OCI-LY1 (cell line): ENCODE data around the gene CABCOCO1.

Experiments used
- H2AFZ ChIP-seq: fragments of 200-600 bp; sonication (generic), shearing (Covaris generic); 2 replicates; pipeline ENCODE4 v1.6.0; 2014; ENCODE audit warnings: antibody characterized with exemption, mild to moderate bottlenecking, low read length
- H3F3A ChIP-seq: fragments of 200-600 bp; sonication (generic), shearing (Covaris generic); 2 replicates; pipeline ENCODE4 v1.6.0; 2014; ENCODE audit warnings: mild to moderate bottlenecking, antibody characterized with exemption, low read length, moderate library complexity; ENCODE audit not compliant: insufficient read depth
- H3K27ac ChIP-seq: fragments of 200-600 bp; sonication (generic); 2 replicates; pipeline ENCODE4 v1.5.1; 2014; ENCODE audit warnings: low read length, mixed run types, mild to moderate bottlenecking, low read depth; ENCODE audit not compliant: poor library complexity, severe bottlenecking
- H3K27me3 ChIP-seq: fragments of 200-600 bp; sonication (generic); 2 replicates; pipeline ENCODE4 v1.6.0; 2014; ENCODE audit warnings: antibody characterized with exemption, mild to moderate bottlenecking, low read length, moderate library complexity; ENCODE audit not compliant: insufficient read depth
- H3K36me3 ChIP-seq: fragments of 200-600 bp; sonication (generic); 2 replicates; pipeline ENCODE4 v1.6.1; 2014; ENCODE audit warnings: mild to moderate bottlenecking, antibody characterized with exemption, low read length, moderate library complexity, mixed read lengths; ENCODE audit not compliant: insufficient read depth
- H3K4me1 ChIP-seq: fragments of 200-600 bp; sonication (generic); 2 replicates; pipeline ENCODE4 v1.5.1; 2014; ENCODE audit warnings: mild to moderate bottlenecking, low read length, moderate library complexity; ENCODE audit not compliant: insufficient read depth, severe bottlenecking
- H3K4me2 ChIP-seq: fragments of 200-600 bp; sonication (generic), shearing (Covaris generic); 2 replicates; pipeline ENCODE4 v1.6.1; 2014; ENCODE audit warnings: low read length
- H3K4me3 ChIP-seq: fragments of 200-600 bp; sonication (generic); 2 replicates; pipeline ENCODE4 v1.5.1; 2014; ENCODE audit warnings: low read length, low read depth, mild to moderate bottlenecking, mixed read lengths; ENCODE audit not compliant: poor library complexity, severe bottlenecking
- H3K79me2 ChIP-seq: fragments of 200-600 bp; shearing (Covaris generic); 2 replicates; pipeline ENCODE4 v1.6.1; 2016; ENCODE audit warnings: mixed run types, low read length, mixed read lengths; ENCODE audit not compliant: insufficient read depth
- H3K9ac ChIP-seq: fragments of 200-600 bp; sonication (generic), shearing (Covaris generic); 2 replicates; pipeline ENCODE4 v1.6.1; 2014; ENCODE audit warnings: mild to moderate bottlenecking, low read length, mixed read lengths
- H3K9me2 ChIP-seq: fragments of 200-600 bp; sonication (generic), shearing (Covaris generic); 2 replicates; pipeline ENCODE4 v1.6.1; 2014; ENCODE audit warnings: low read depth, mild to moderate bottlenecking, low read length, mixed read lengths
- H3K9me3 ChIP-seq: fragments of 200-600 bp; shearing (Covaris generic); 2 replicates; pipeline ENCODE4 v1.6.1; 2014; ENCODE audit warnings: low read length, mixed read lengths
- H4K20me1 ChIP-seq: fragments of 200-600 bp; sonication (generic), shearing (Covaris generic); 2 replicates; pipeline ENCODE4 v1.6.0; 2016; ENCODE audit warnings: mild to moderate bottlenecking, low read length; ENCODE audit not compliant: insufficient read depth
- CTCF ChIP-seq: fragments of 200-600 bp; sonication (generic), shearing (Covaris generic); IDR thresholded peaks from 2 replicates; pipeline ENCODE4 v1.5.1; 2017; ENCODE audit warnings: mild to moderate bottlenecking, antibody characterized with exemption, low read length, moderate library complexity, mixed read lengths
- EZH2 ChIP-seq: fragments of 200-600 bp; sonication (generic), shearing (Covaris generic); IDR thresholded peaks from 2 replicates; pipeline ENCODE4 v1.8.0; 2017; ENCODE audit warnings: borderline replicate concordance, mixed run types, mild to moderate bottlenecking, antibody characterized with exemption, low read length, moderate library complexity, mixed read lengths

Gene CABCOCO1

GRCh38 chr10:61774031-61774430 lies 111.3 kb downstream of the CABCOCO1 start:
- no peaks in the 10 kb centered on the region for H4K20me1 ChIP-seq
- H3K4me2 ChIP-seq, result no peak overlapping the region
- no peaks in the 10 kb centered on the region for H3K36me3 ChIP-seq
- no peaks in the 10 kb centered on the region for H3K79me2 ChIP-seq
- no peak overlapping the region for H3K4me3 ChIP-seq
- no peaks in the 10 kb centered on the region for H3K9me2 ChIP-seq
- TF ChIP-seq EZH2 (no peak), CTCF (no peak)
- no peak overlapping the region for H3K9ac ChIP-seq
- H3K27ac ChIP-seq, result no peak overlapping the region
- H3K4me1 ChIP-seq, result no peaks in the 10 kb centered on the region
- H2AFZ ChIP-seq, result no peak overlapping the region
- no peaks in the 10 kb centered on the region for H3F3A ChIP-seq
- no peaks in the 10 kb centered on the region for H3K9me3 ChIP-seq
- no peaks in the 10 kb centered on the region for H3K27me3 ChIP-seq

GRCh38 chr10:61775111-61775510 lies 112.4 kb downstream of the CABCOCO1 start:
- no peak overlapping the region for H3K4me3 ChIP-seq
- no peaks in the 10 kb centered on the region for H3K9me3 ChIP-seq
- no peaks in the 10 kb centered on the region for H4K20me1 ChIP-seq
- H3F3A ChIP-seq, result no peaks in the 10 kb centered on the region
- H3K27me3 ChIP-seq, result no peaks in the 10 kb centered on the region
- H2AFZ ChIP-seq, result no peak overlapping the region
- no peaks in the 10 kb centered on the region for H3K79me2 ChIP-seq
- H3K27ac ChIP-seq, result no peak overlapping the region
- no peaks in the 10 kb centered on the region for H3K4me1 ChIP-seq
- no peak for TF ChIP-seq EZH2
- TF ChIP-seq CTCF, result no peak
- H3K36me3 ChIP-seq, result no peaks in the 10 kb centered on the region
- H3K9me2 ChIP-seq, result no peaks in the 10 kb centered on the region
- H3K4me2 ChIP-seq, result no peak overlapping the region
- no peak overlapping the region for H3K9ac ChIP-seq

GRCh38 chr10:61776615-61777266 lies 114.0 kb downstream of the CABCOCO1 start:
- Histone ChIP-seq H3K9me3 (no peaks in the 10 kb centered on the region), H3K9ac (no peak overlapping the region), H3K27ac (no peak overlapping the region), H4K20me1 (no peaks in the 10 kb centered on the region), H3K27me3 (no peaks in the 10 kb centered on the region), H3K79me2 (no peaks in the 10 kb centered on the region), H3K4me2 (no peak overlapping the region), H3F3A (no peaks in the 10 kb centered on the region), H2AFZ (no peak overlapping the region), H3K36me3 (no peaks in the 10 kb centered on the region), H3K9me2 (no peaks in the 10 kb centered on the region), H3K4me3 (no peak overlapping the region), H3K4me1 (no peaks in the 10 kb centered on the region)
- TF ChIP-seq CTCF, result no peak
- TF ChIP-seq EZH2, result no peak
